T-helper 1 cell treated with Interleukin-12 subunit alpha and Interleukin-12 subunit beta and Interleukin-4 antibody, amounts not matched to agents 30 μg/mL and 1 μg/mL, for 36 hours (primary cell): Measurements from ENCODE around the gene MAPKAP1.

Experiments used
- H3K27ac Mint-ChIP-seq: one replicate; pipeline ENCODE4 v1.8.0; 2021; ENCODE audit warnings: mild to moderate bottlenecking, mixed read lengths
- H3K27me3 Mint-ChIP-seq: one replicate; pipeline ENCODE4 v1.8.0; 2021; ENCODE audit warnings: low read depth, mixed read lengths
- H3K36me3 Mint-ChIP-seq: one replicate; pipeline ENCODE4 v1.8.0; 2021; ENCODE audit warnings: low read depth, mixed read lengths
- H3K4me1 Mint-ChIP-seq: one replicate; pipeline ENCODE4 v1.8.0; 2021; ENCODE audit warnings: low read depth, mixed read lengths
- H3K4me3 Mint-ChIP-seq: one replicate; pipeline ENCODE4 v1.8.0; 2021; ENCODE audit warnings: mild to moderate bottlenecking, moderate library complexity, mixed read lengths
- H3K9me3 Mint-ChIP-seq: one replicate; pipeline ENCODE4 v1.8.0; 2021; ENCODE audit warnings: mixed read lengths

The MAPKAP1 gene

GRCh38 chr9:125438506-125439433 is 268.2 kb downstream of the MAPKAP1 start:
- H3K36me3 Mint-ChIP-seq = no peaks in the 10 kb centered on the region
- H3K9me3 Mint-ChIP-seq = no peaks in the 10 kb centered on the region
- H3K27ac Mint-ChIP-seq = no peak overlapping the region
- no peaks in the 10 kb centered on the region for H3K4me1 Mint-ChIP-seq
- H3K27me3 Mint-ChIP-seq = no peaks in the 10 kb centered on the region
- H3K4me3 Mint-ChIP-seq = no peak overlapping the region

- no peaks in the 10 kb centered on the region for H3K27me3 Mint-ChIP-seq
- H3K4me1 Mint-ChIP-seq = no peaks in the 10 kb centered on the region
- no peaks in the 10 kb centered on the region for H3K9me3 Mint-ChIP-seq
- H3K4me3 Mint-ChIP-seq = no peak overlapping the region
- H3K36me3 Mint-ChIP-seq = no peaks in the 10 kb centered on the region
- H3K27ac Mint-ChIP-seq = no peak overlapping the region
Observed at GRCh38 chr9:125437771-125438221, 269.2 kb downstream of the MAPKAP1 start.

GRCh38 chr9:125436613-125437443 is 270.2 kb downstream of the MAPKAP1 start:
- H3K36me3 Mint-ChIP-seq = no peaks in the 10 kb centered on the region
- H3K4me3 Mint-ChIP-seq = no peak overlapping the region
- no peaks in the 10 kb centered on the region for H3K9me3 Mint-ChIP-seq
- H3K27ac Mint-ChIP-seq = no peak overlapping the region
- no peaks in the 10 kb centered on the region for H3K4me1 Mint-ChIP-seq
- no peaks in the 10 kb centered on the region for H3K27me3 Mint-ChIP-seq

- Mint-ChIP-seq H3K36me3 (no peaks in the 10 kb centered on the region), H3K9me3 (no peaks in the 10 kb centered on the region), H3K27me3 (no peaks in the 10 kb centered on the region), H3K4me3 (no peak overlapping the region), H3K27ac (no peak overlapping the region), H3K4me1 (no peaks in the 10 kb centered on the region)
Observed at GRCh38 chr9:125435776-125436612, 271.0 kb downstream of the MAPKAP1 start.

GRCh38 chr9:125434986-125435775 is 271.8 kb downstream of the MAPKAP1 start:
- H3K4me3 Mint-ChIP-seq = no peak overlapping the region
- H3K4me1 Mint-ChIP-seq = no peaks in the 10 kb centered on the region
- H3K27me3 Mint-ChIP-seq = no peaks in the 10 kb centered on the region
- no peak overlapping the region for H3K27ac Mint-ChIP-seq
- no peaks in the 10 kb centered on the region for H3K36me3 Mint-ChIP-seq
- no peaks in the 10 kb centered on the region for H3K9me3 Mint-ChIP-seq

- Mint-ChIP-seq H3K36me3 (no peaks in the 10 kb centered on the region), H3K4me3 (no peak overlapping the region), H3K4me1 (no peaks in the 10 kb centered on the region), H3K27me3 (no peaks in the 10 kb centered on the region), H3K9me3 (no peaks in the 10 kb centered on the region), H3K27ac (no peak overlapping the region)
Observed at GRCh38 chr9:125433461-125434011, 273.5 kb downstream of the MAPKAP1 start.

- no peaks in the 10 kb centered on the region for H3K27me3 Mint-ChIP-seq
- no peak overlapping the region for H3K4me3 Mint-ChIP-seq
- H3K9me3 Mint-ChIP-seq = no peaks in the 10 kb centered on the region
- H3K27ac Mint-ChIP-seq = no peak overlapping the region
- H3K36me3 Mint-ChIP-seq = no peaks in the 10 kb centered on the region
- H3K4me1 Mint-ChIP-seq = no peaks in the 10 kb centered on the region
Observed at GRCh38 chr9:125432715-125433385, 274.2 kb downstream of the MAPKAP1 start.

- Mint-ChIP-seq H3K4me1 (no peaks in the 10 kb centered on the region), H3K9me3 (no peaks in the 10 kb centered on the region), H3K27ac (no peak overlapping the region), H3K27me3 (no peaks in the 10 kb centered on the region), H3K4me3 (no peak overlapping the region), H3K36me3 (no peaks in the 10 kb centered on the region)
Observed at GRCh38 chr9:125431741-125432271, 275.2 kb downstream of the MAPKAP1 start.

- no peak overlapping the region for H3K4me3 Mint-ChIP-seq
- no peaks in the 10 kb centered on the region for H3K9me3 Mint-ChIP-seq
- no peak overlapping the region for H3K27ac Mint-ChIP-seq
- no peaks in the 10 kb centered on the region for H3K36me3 Mint-ChIP-seq
- H3K27me3 Mint-ChIP-seq = no peaks in the 10 kb centered on the region
- no peaks in the 10 kb centered on the region for H3K4me1 Mint-ChIP-seq
Observed at GRCh38 chr9:125431012-125431305, 276.0 kb downstream of the MAPKAP1 start.

- Mint-ChIP-seq H3K9me3 (no peaks in the 10 kb centered on the region), H3K4me3 (no peak overlapping the region), H3K27me3 (no peaks in the 10 kb centered on the region), H3K4me1 (no peaks in the 10 kb centered on the region), H3K27ac (no peak overlapping the region), H3K36me3 (no peaks in the 10 kb centered on the region)
Observed at GRCh38 chr9:125430161-125431011, 276.6 kb downstream of the MAPKAP1 start.

- no peaks in the 10 kb centered on the region for H3K4me1 Mint-ChIP-seq
- H3K27ac Mint-ChIP-seq = no peak overlapping the region
- H3K27me3 Mint-ChIP-seq = no peaks in the 10 kb centered on the region
- no peak overlapping the region for H3K4me3 Mint-ChIP-seq
- no peaks in the 10 kb centered on the region for H3K9me3 Mint-ChIP-seq
- no peaks in the 10 kb centered on the region for H3K36me3 Mint-ChIP-seq
Observed at GRCh38 chr9:125429476-125430160, 277.4 kb downstream of the MAPKAP1 start.

GRCh38 chr9:125428902-125429467 is 278.0 kb downstream of the MAPKAP1 start:
- no peaks in the 10 kb centered on the region for H3K36me3 Mint-ChIP-seq
- no peaks in the 10 kb centered on the region for H3K4me1 Mint-ChIP-seq
- H3K4me3 Mint-ChIP-seq = no peak overlapping the region
- H3K9me3 Mint-ChIP-seq = no peaks in the 10 kb centered on the region
- H3K27me3 Mint-ChIP-seq = no peaks in the 10 kb centered on the region
- H3K27ac Mint-ChIP-seq = no peak overlapping the region
